GM12878 (cell line): Measurements from ENCODE around the gene SMPD2. TPM values are rescaled to one million over a fixed set of nuclear protein-coding genes. Genes with fewer than 3 reads are reported as not detected.

Source experiments
- ATF7 ChIP-seq: fragments of 450-650 bp; IDR thresholded peaks from 2 replicates; pipeline ENCODE4 v1.6.1; 2016; ENCODE audit warnings: low read depth, mild to moderate bottlenecking
- CEBPZ ChIP-seq: fragments of 150-350 bp; IDR thresholded peaks from 2 replicates; pipeline ENCODE4 v1.6.1; 2016; ENCODE audit warnings: low read depth, low read length
- CREM ChIP-seq: IDR thresholded peaks from 2 replicates; pipeline ENCODE4 v1.6.1; 2014; ENCODE audit warnings: antibody characterized with exemption, low read depth
- E4F1 ChIP-seq: fragments of 450-650 bp; IDR thresholded peaks from 2 replicates; pipeline ENCODE4 v1.6.1; 2018; ENCODE audit warnings: borderline replicate concordance, mild to moderate bottlenecking; ENCODE audit not compliant: partially characterized antibody
- EGR1 ChIP-seq, 2 experiments: IDR thresholded peaks; 1 replicate in 1 of 2; 2 replicates in 1 of 2; pipeline ENCODE4 v1.6.1; 2011 to 2012; ENCODE audit warnings: low read depth in 2 of 2, low read length in 2 of 2, borderline replicate concordance in 1 of 2, mild to moderate bottlenecking in 1 of 2, moderate library complexity in 1 of 2
- FOXK2 ChIP-seq: fragments of 450-650 bp; IDR thresholded peaks from 2 replicates; pipeline ENCODE4 v1.6.1; 2017; ENCODE audit warnings: mild to moderate bottlenecking, moderate library complexity
- FOXM1 ChIP-seq: IDR thresholded peaks from 2 replicates; pipeline ENCODE4 v1.6.1; 2012; ENCODE audit warnings: low read depth, mild to moderate bottlenecking, inconsistent platforms, low read length, moderate library complexity
- GABPA ChIP-seq: IDR thresholded peaks from 2 replicates; pipeline ENCODE4 v1.6.1; 2014; ENCODE audit warnings: antibody characterized with exemption, low read depth, mild to moderate bottlenecking, inconsistent platforms
- HDAC2 ChIP-seq: fragments of 200-600 bp; sonication (generic); IDR thresholded peaks from 2 replicates; pipeline ENCODE4 v1.6.1; 2017
- IKZF1 ChIP-seq: fragments of 450-650 bp; conservative IDR thresholded peaks from 2 replicates; pipeline ENCODE4 v1.6.1; 2017; ENCODE audit warnings: antibody characterized with exemption, mild to moderate bottlenecking
- IKZF2 ChIP-seq, 2 experiments: fragments of 450-650 bp; IDR thresholded peaks; 2 replicates each; pipeline ENCODE4 v1.6.1; 2017; ENCODE audit warnings: mild to moderate bottlenecking in 2 of 2, moderate library complexity in 2 of 2
- IRF3 ChIP-seq: fragments of 450-650 bp; IDR thresholded peaks from 2 replicates; pipeline ENCODE4 v1.6.1; 2014; ENCODE audit warnings: mild to moderate bottlenecking
- JUNB ChIP-seq: IDR thresholded peaks from 2 replicates; pipeline ENCODE4 v1.6.1; 2016; ENCODE audit warnings: antibody characterized with exemption, mild to moderate bottlenecking
- MYC ChIP-seq: IDR thresholded peaks from 2 replicates; pipeline ENCODE4 v1.6.1; 2011; ENCODE audit warnings: mild to moderate bottlenecking, low read length, moderate library complexity, inconsistent platforms; ENCODE audit not compliant: insufficient read depth, insufficient replicate concordance, insufficient read length, severe bottlenecking
- PAX5 ChIP-seq: IDR thresholded peaks from 2 replicates; pipeline ENCODE4 v1.6.1; 2011; ENCODE audit warnings: low read depth, low read length, borderline replicate concordance
- RELA ChIP-seq: fragments of 450-650 bp; IDR thresholded peaks from 2 replicates; pipeline ENCODE4 v1.8.0; 2014; ENCODE audit warnings: borderline replicate concordance; ENCODE audit not compliant: partially characterized antibody
- ZBTB11 ChIP-seq: fragments of 450-650 bp; formaldehyde crosslinking; IDR thresholded peaks from 2 replicates; pipeline ENCODE4 v1.5.0; 2022; ENCODE audit warnings: mild to moderate bottlenecking, missing genetic modification characterization
- ZNF207 ChIP-seq: fragments of 450-650 bp; IDR thresholded peaks from 2 replicates; pipeline ENCODE4 v1.6.1; 2014; ENCODE audit warnings: antibody characterized with exemption, mild to moderate bottlenecking, borderline replicate concordance
- ZNF274 ChIP-seq: IDR thresholded peaks from one replicate; pipeline ENCODE4 v1.8.0; 2011; ENCODE audit not compliant: insufficient read length, insufficient read depth
- polyA plus RNA-seq, 11 experiments: library from polyadenylated mRNA; depleted of rRNA in 4 of 11; unstranded in 6 of 11; stranded (reverse) in 5 of 11; fragments of >200 nt; fragmentation: Nextera tagmentation in 4 of 11; fragmentation: Illumina TruSeq in 1 of 11; extraction: Ambion mirVana in 4 of 11; extraction: Trizol in 1 of 11; gene quantifications; 1 replicate in 1 of 11; 2 replicates in 10 of 11; pipeline versions ENCODE4 v1.2.1 to v1.2.3, GENCODE V29; 2011 to 2016; ENCODE audit warnings: inconsistent platforms in 2 of 11, missing spikeins in 2 of 11, low read depth in 1 of 11
- total RNA-seq, 4 experiments: library from RNA; depleted of rRNA in 3 of 4; stranded (reverse); fragments of >200 nt in 3 of 4; fragmentation: Illumina TruSeq in 1 of 4; extraction: Trizol in 1 of 4; gene quantifications; 2 replicates each; pipeline versions ENCODE4 v1.2.1 to v1.2.3, GENCODE V29; 2013 to 2021

Gene SMPD2
- total and polyA plus RNA-seq, 10 of the 15 experiments (the other 5 are each of a cell fraction or from before 2014, with no cell fraction given), result 0.06 to 15.4 (median 9.7) TPM

- TF ChIP-seq ZNF207, result no peak
- TF ChIP-seq CREM, result no peak
- TF ChIP-seq IKZF1, result peak; percentile 89
- TF ChIP-seq PAX5, result peak; percentile 12; the same call in 1 of the 2 replicates
- no peak for TF ChIP-seq ZBTB11 (CRISPR knock-in tag)
- TF ChIP-seq CEBPZ, result no peak
- no peak for TF ChIP-seq RELA
- TF ChIP-seq HDAC2, result no peak
- no peak for TF ChIP-seq ATF7
- peak in 1 of 2 experiments; percentile 93; a peak in 2 of 3 replicates for TF ChIP-seq EGR1 (IDR thresholded peaks at IDR 0.05; ENCODE audit: borderline replicate concordance in 1 of 2, low read depth in 2 of 2, low read length in 2 of 2)
- no peak for TF ChIP-seq FOXM1
- TF ChIP-seq IKZF2 (IDR thresholded peaks at IDR 0.05), result no peak
- TF ChIP-seq MYC, result peak; percentile 49
- TF ChIP-seq GABPA, result no peak
- no peak for TF ChIP-seq JUNB
- TF ChIP-seq E4F1, result peak; percentile 73
- TF ChIP-seq ZNF274, result no peak
- no peak for TF ChIP-seq IRF3
- no peak for TF ChIP-seq FOXK2
Observed at GRCh38 chr6:109440331-109441068, at the start of gene SMPD2, which contains the start of gene PPIL6 (continued).
